Naive thymus-derived CD4-positive, alpha-beta T cell (primary cell): ENCODE measurements around the gene STRIP1. TPM values are rescaled to one million over a fixed set of nuclear protein-coding genes. Genes with fewer than 3 reads are reported as not detected.

Source experiments
- ATAC-seq: fragments of 150-1000 bp; cut with Tn5 transposase; 2 replicates; pipeline ENCODE4 v1.10.0; 2021; ENCODE audit warnings: mild to moderate bottlenecking, moderate library complexity
- CTCF ChIA-PET: fragments of 350-600 bp; sonication (Branson Sonifier 250); formaldehyde crosslinking; loops from one replicate; lab custom pipeline; 2021; ENCODE audit warnings: antibody characterized with exemption; lab: Charles Lee
- POLR2A ChIA-PET: fragments of 350-600 bp; sonication (Branson Sonifier 250); formaldehyde crosslinking; loops from one replicate; lab custom pipeline; 2021; ENCODE audit warnings: antibody characterized with exemption, inconsistent platforms; lab: Charles Lee
- DNase-seq, 9 donors: peaks; one replicate each; pipeline versions ENCODE4 v3.0.0 to v3.0.0-alpha.2; 2020 to 2022; ENCODE audit warnings: mixed read lengths in 1 of 9
- H3K27ac ChIP-seq: one replicate; pipeline ENCODE4 v1.7.0; 2013; ENCODE audit warnings: mild to moderate bottlenecking, low read depth, low read length, moderate library complexity
- H3K27me3 ChIP-seq, 2 donors: one replicate each; pipeline ENCODE4 v1.7.0; 2013; ENCODE audit warnings: low read length in 2 of 2, mild to moderate bottlenecking in 2 of 2, moderate library complexity in 2 of 2; ENCODE audit not compliant: control insufficient read depth in 2 of 2, insufficient read depth in 2 of 2
- H3K36me3 ChIP-seq, 3 experiments: 1 replicate in 2 of 3; 2 replicates in 1 of 3; pipeline ENCODE4 v1.7.0; 2013; ENCODE audit warnings: low read length in 3 of 3, mild to moderate bottlenecking in 3 of 3, moderate library complexity in 1 of 3; ENCODE audit not compliant: insufficient read depth in 3 of 3, control insufficient read depth in 2 of 3
- H3K4me1 ChIP-seq, 2 donors: one replicate each; pipeline ENCODE4 v1.7.0; 2013; ENCODE audit warnings: low read length in 2 of 2, mild to moderate bottlenecking in 2 of 2, moderate library complexity in 1 of 2; ENCODE audit not compliant: control insufficient read depth in 2 of 2, insufficient read depth in 2 of 2
- H3K4me3 ChIP-seq: 2 replicates; pipeline ENCODE4 v1.7.0; 2013; ENCODE audit warnings: mild to moderate bottlenecking, low read length
- H3K9me3 ChIP-seq, 3 experiments: 1 replicate in 2 of 3; 2 replicates in 1 of 3; pipeline ENCODE4 v1.7.0; 2013; ENCODE audit warnings: low read length in 3 of 3; ENCODE audit not compliant: control insufficient read depth in 2 of 3
- H3K27ac Mint-ChIP-seq, 9 donors: one replicate each; pipeline ENCODE4 v1.8.0; 2020 to 2022; ENCODE audit warnings: mixed read lengths in 9 of 9, mild to moderate bottlenecking in 8 of 9, moderate library complexity in 5 of 9, inconsistent platforms in 2 of 9
- H3K27me3 Mint-ChIP-seq, 5 donors: one replicate each; pipeline ENCODE4 v1.8.0; 2021 to 2022; ENCODE audit warnings: mixed read lengths in 5 of 5, mild to moderate bottlenecking in 1 of 5
- H3K36me3 Mint-ChIP-seq, 5 donors: one replicate each; pipeline ENCODE4 v1.8.0; 2020 to 2022; ENCODE audit warnings: mixed read lengths in 5 of 5, mild to moderate bottlenecking in 3 of 5, inconsistent platforms in 1 of 5
- H3K4me1 Mint-ChIP-seq, 7 donors: one replicate each; pipeline ENCODE4 v1.8.0; 2020 to 2022; ENCODE audit warnings: mixed read lengths in 7 of 7, mild to moderate bottlenecking in 3 of 7, inconsistent platforms in 1 of 7
- H3K4me3 Mint-ChIP-seq, 10 donors: one replicate each; pipeline ENCODE4 v1.8.0; 2020 to 2022; ENCODE audit warnings: mild to moderate bottlenecking in 10 of 10, mixed read lengths in 10 of 10, moderate library complexity in 6 of 10, inconsistent platforms in 2 of 10
- H3K9me3 Mint-ChIP-seq, 11 donors: one replicate each; pipeline ENCODE4 v1.8.0; 2020 to 2022; ENCODE audit warnings: mixed read lengths in 11 of 11, mild to moderate bottlenecking in 4 of 11, inconsistent platforms in 1 of 11, moderate library complexity in 1 of 11
- intact Hi-C, 2 donors: fragments of 100-400 bp; cut with micrococcal nuclease; formaldehyde crosslinking; loops; one replicate each; pipeline ENCODE4 v1.15.1; 2023
- polyA plus RNA-seq, 2 donors: library from polyadenylated mRNA; unstranded; fragments of 300-500 nt; fragmentation: Illumina TruSeq; gene quantifications; one replicate each; pipeline ENCODE4 v1.2.3, GENCODE V29; 2021
- total RNA-seq, 6 experiments: library from RNA in 5 of 6; stranded (reverse) in 5 of 6; gene quantifications; 1 replicate in 5 of 6; 2 replicates in 1 of 6; pipeline ENCODE4 v1.2.3 and lab custom pipeline; 2021 to 2026

The STRIP1 gene
- total and polyA plus RNA-seq, 7 experiments from 2014 or later, result 21.4 to 83.9 (median 65.7) TPM

DNA sequence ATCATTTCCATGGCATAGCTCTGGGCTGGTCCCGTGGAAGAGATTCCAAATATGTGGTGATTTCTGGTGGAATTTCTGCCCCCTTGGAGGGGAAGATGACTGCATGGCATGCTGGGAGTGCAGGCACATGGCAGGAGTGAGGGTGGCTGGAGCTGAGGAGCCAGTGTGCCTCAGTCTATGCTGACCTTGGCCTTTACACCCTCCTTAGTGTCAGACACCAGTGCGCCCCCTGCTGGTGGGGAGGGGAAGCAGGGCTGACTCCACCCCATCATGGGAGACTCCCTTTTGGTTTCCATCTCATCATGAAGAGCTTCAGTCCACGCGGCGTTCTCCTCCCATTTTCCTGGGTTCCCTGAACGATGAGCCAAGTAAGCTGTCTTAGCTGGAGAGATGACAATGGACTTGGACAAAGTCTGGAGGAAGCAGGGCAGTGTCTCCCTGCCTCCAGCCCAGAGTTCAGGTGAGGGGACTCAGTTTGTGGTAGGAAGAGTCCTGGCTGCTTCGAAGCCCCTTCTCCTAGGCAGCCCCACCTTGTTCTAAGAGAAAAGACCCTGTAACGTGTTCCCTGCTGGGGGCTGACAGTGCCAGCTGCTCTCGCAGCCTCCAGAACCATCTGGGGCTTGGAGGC lies 25.7 kb downstream of the STRIP1 start:
- H3K27me3 Mint-ChIP-seq, result no peaks in the 10 kb centered on the region
- ChIA-PET CTCF (interaction anchor here (0.7 to 2.5 kb wide), 11 partner anchors 8 to 860 kb away, joined by 3 to 10 read pairs (median 3); partner anchors contain the start of gene AHCYL1), POLR2A (no interaction called here)
- H3K4me3 Mint-ChIP-seq, result no peak overlapping the region
- H3K9me3 ChIP-seq, result no peaks in the 10 kb centered on the region
- H3K9me3 Mint-ChIP-seq, result no peaks in the 10 kb centered on the region
- H3K27ac ChIP-seq, result no peak overlapping the region
- peaks cover 5 to 27% (median 9%) of the 10 kb centered on the region in 5 donors for H3K36me3 Mint-ChIP-seq
- peak; percentile 36 to 79 (median 58) for DNase-seq
- intact Hi-C loops, result loop anchor here in 1 of 2 donors (1.0 kb wide), 1 partner anchor 31 kb away; no protein-coding TSS in a partner anchor
- H3K4me1 ChIP-seq, result no peaks in the 10 kb centered on the region
- peaks cover 0 to 4% (median 0%) of the 10 kb centered on the region in 7 donors for H3K4me1 Mint-ChIP-seq
- no peaks in the 10 kb centered on the region for H3K27me3 ChIP-seq
- H3K4me3 ChIP-seq, result no peak overlapping the region
- no peak overlapping the region for H3K27ac Mint-ChIP-seq
- peak; percentile 86 for ATAC-seq
- peaks cover 8 to 43% (median 9%) of the 10 kb centered on the region in 3 experiments for H3K36me3 ChIP-seq

DNA sequence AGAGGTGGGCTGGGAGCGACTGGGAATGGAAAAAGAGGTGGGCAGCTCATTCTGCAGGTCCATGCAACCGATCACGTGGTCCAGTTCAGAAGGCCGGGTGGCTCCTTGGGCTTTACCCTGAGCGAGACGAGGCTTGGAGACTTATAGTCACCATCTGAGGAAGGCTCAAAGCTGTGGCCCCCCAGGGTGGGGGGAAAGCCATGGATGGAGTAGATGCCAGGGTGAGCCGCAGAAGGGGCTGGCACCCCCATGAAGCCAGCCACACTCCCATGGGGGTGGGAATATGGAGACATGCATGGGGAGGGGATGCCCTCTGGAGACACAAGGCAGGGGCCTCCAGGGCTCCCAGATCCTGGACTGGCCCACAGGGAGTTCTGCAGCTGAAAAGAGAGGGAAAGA lies 26.2 kb downstream of the STRIP1 start:
- H3K9me3 Mint-ChIP-seq, result no peaks in the 10 kb centered on the region
- intact Hi-C loops, result loop anchor here in 1 of 2 donors (1.0 kb wide), 1 partner anchor 31 kb away; no protein-coding TSS in a partner anchor
- DNase-seq (no peak), ATAC-seq (no peak)
- Histone ChIP-seq H3K27ac (no peak overlapping the region), H3K9me3 (no peaks in the 10 kb centered on the region), H3K4me3 (no peak overlapping the region), H3K4me1 (no peaks in the 10 kb centered on the region), H3K36me3 (peaks cover 5 to 38% (median 6%) of the 10 kb centered on the region in 3 experiments), H3K27me3 (no peaks in the 10 kb centered on the region)
- H3K27me3 Mint-ChIP-seq, result peaks cover 0 to 4% (median 0%) of the 10 kb centered on the region in 5 donors
- H3K4me3 Mint-ChIP-seq, result no peak overlapping the region
- ChIA-PET POLR2A (no interaction called here), CTCF (interaction anchor here (0.7 to 2.5 kb wide), 6 partner anchors 9 to 76 kb away, joined by 3 to 10 read pairs (median 3); partner anchors contain the start of gene AHCYL1)
- no peak overlapping the region for H3K27ac Mint-ChIP-seq
- peaks cover 0 to 4% (median 0%) of the 10 kb centered on the region in 7 donors for H3K4me1 Mint-ChIP-seq
- peaks cover 5 to 24% (median 9%) of the 10 kb centered on the region in 5 donors for H3K36me3 Mint-ChIP-seq

- no peak overlapping the region for H3K4me3 ChIP-seq
- no peak overlapping the region for H3K27ac Mint-ChIP-seq
- no peaks in the 10 kb centered on the region for H3K27me3 ChIP-seq
- ATAC-seq (no peak), DNase-seq (no peak)
- H3K36me3 Mint-ChIP-seq, result peaks cover 3 to 21% (median 9%) of the 10 kb centered on the region in 5 donors
- intact Hi-C loops, result no loop called here
- peaks cover 5 to 31% (median 6%) of the 10 kb centered on the region in 3 experiments for H3K36me3 ChIP-seq
- H3K27me3 Mint-ChIP-seq, result peaks cover 4 to 11% (median 6%) of the 10 kb centered on the region in 5 donors
- H3K4me1 ChIP-seq, result no peaks in the 10 kb centered on the region
- ChIA-PET CTCF (interaction anchor here (0.9 to 2.5 kb wide), 2 partner anchors 9 to 32 kb away, joined by 3 to 10 read pairs; no protein-coding TSS in a partner anchor), POLR2A (no interaction called here)
- no peak overlapping the region for H3K4me3 Mint-ChIP-seq
- H3K9me3 ChIP-seq, result no peaks in the 10 kb centered on the region
- no peaks in the 10 kb centered on the region for H3K9me3 Mint-ChIP-seq
- H3K4me1 Mint-ChIP-seq, result peaks cover 0 to 4% (median 0%) of the 10 kb centered on the region in 7 donors
- H3K27ac ChIP-seq, result no peak overlapping the region
These were observed 26.9 kb downstream of the STRIP1 start for GRCh38 chr1:110061341-110061740.

- no peak overlapping the region for H3K4me3 ChIP-seq
- Mint-ChIP-seq H3K27ac (no peak overlapping the region), H3K36me3 (peaks cover 0 to 10% (median 4%) of the 10 kb centered on the region in 5 donors), H3K4me1 (peaks cover 0 to 6% (median 0%) of the 10 kb centered on the region in 7 donors), H3K4me3 (no peak overlapping the region), H3K27me3 (peaks cover 11 to 21% (median 15%) of the 10 kb centered on the region in 5 donors), H3K9me3 (no peaks in the 10 kb centered on the region)
- intact Hi-C loops, result no loop called here
- no peak overlapping the region for H3K27ac ChIP-seq
- ATAC-seq, result no peak
- ChIA-PET POLR2A (interaction anchor here (1.0 kb wide), 1 partner anchor 28 kb away, joined by 4 read pairs; the partner anchor contains the start of gene STRIP1), CTCF (interaction anchor here (2.0 kb wide), 1 partner anchor 8 kb away, joined by 5 read pairs; no protein-coding TSS in a partner anchor)
- DNase-seq, result no peak
- no peaks in the 10 kb centered on the region for H3K4me1 ChIP-seq
- H3K9me3 ChIP-seq, result no peaks in the 10 kb centered on the region
- peaks cover 0 to 8% of the 10 kb centered on the region in 2 donors for H3K27me3 ChIP-seq
- peaks cover 0 to 18% (median 6%) of the 10 kb centered on the region in 3 experiments for H3K36me3 ChIP-seq
These were observed 28.2 kb downstream of the STRIP1 start for GRCh38 chr1:110062612-110063011.

DNA sequence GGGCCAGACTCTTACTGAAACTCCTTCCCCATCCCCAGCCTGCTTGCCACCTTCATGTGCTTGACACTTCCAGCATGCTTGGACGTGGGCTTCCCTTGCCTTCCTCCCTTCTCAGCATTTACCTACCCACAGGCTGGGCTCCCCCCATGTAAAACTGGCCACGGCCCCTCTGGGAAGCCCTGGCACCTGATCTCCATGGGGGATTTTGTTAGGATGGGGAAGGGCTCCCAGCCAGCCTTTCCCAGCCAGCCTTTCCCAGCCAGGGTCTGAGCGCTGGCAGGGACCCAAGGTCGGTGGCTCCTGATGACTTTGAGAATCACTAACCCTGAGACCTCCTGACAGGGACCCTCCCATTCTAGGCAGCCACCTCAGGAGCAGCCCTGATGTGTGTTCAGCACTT lies 29.4 kb downstream of the STRIP1 start:
- Mint-ChIP-seq H3K9me3 (peaks cover 0 to 4% (median 0%) of the 10 kb centered on the region in 11 donors), H3K27ac (peak overlapping the region in 1 of 9 donors; percentile 75), H3K27me3 (peaks cover 18 to 33% (median 25%) of the 10 kb centered on the region in 5 donors), H3K4me3 (no peak overlapping the region), H3K4me1 (peaks cover 6 to 12% (median 6%) of the 10 kb centered on the region in 7 donors), H3K36me3 (peaks cover 0 to 9% (median 4%) of the 10 kb centered on the region in 5 donors)
- Histone ChIP-seq H3K9me3 (no peaks in the 10 kb centered on the region), H3K27ac (no peak overlapping the region), H3K36me3 (peaks cover 0 to 7% (median 2%) of the 10 kb centered on the region in 3 experiments), H3K4me1 (peaks cover 0 to 7% of the 10 kb centered on the region in 2 donors), H3K4me3 (no peak overlapping the region), H3K27me3 (peaks cover 0 to 15% of the 10 kb centered on the region in 2 donors)
- ATAC-seq (no peak), DNase-seq (no peak)
- ChIA-PET POLR2A (no interaction called here), CTCF (interaction anchor here (2.0 kb wide), 1 partner anchor 9 kb away, joined by 5 read pairs; no protein-coding TSS in a partner anchor)
- intact Hi-C loops, result no loop called here

DNA sequence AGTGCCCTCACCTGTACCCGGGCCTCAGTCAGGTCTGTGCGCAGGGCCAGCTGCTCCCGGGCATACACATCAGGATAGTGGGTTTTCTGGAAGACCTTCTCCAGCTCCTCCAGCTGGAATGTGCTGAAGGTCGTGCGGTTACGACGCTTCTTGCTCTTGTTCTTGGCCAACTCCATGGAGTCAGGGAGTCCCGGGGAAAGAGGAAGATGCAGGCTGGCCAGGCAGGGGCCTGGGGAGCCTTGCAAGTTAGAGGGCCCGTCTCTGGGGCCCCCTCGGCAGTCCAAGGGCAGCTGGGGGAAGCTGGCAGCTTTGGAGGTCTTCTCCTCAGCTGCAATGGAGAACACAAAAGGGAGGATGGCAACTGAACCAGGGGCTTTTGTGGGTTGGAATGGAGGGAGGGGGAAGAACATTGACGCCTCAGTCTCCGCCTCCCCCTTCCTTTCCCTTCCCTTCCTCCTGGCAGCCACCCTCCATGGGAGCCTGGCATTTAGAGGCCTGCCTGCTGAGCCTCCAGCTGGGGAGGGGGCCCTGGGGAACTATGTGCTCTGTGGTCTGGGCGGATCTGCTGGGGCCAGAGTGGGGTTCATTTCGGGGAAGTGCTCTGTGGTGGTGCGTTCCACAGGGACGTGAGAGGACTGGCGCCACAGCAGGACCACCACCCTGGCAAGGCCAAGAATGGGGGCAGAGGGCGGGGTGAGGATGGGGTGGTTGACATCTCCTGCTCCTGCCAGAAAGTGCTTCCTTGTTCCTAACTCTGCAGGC lies 30.3 kb downstream of the STRIP1 start:
- CTCF ChIA-PET, result no interaction called here
- Mint-ChIP-seq H3K27me3 (peaks cover 18 to 43% (median 25%) of the 10 kb centered on the region in 5 donors), H3K36me3 (peaks cover 0 to 9% (median 4%) of the 10 kb centered on the region in 5 donors), H3K27ac (no peak overlapping the region), H3K9me3 (peaks cover 0 to 4% (median 0%) of the 10 kb centered on the region in 11 donors), H3K4me1 (peaks cover 6 to 16% (median 8%) of the 10 kb centered on the region in 7 donors), H3K4me3 (no peak overlapping the region)
- Histone ChIP-seq H3K27me3 (peaks cover 2 to 15% of the 10 kb centered on the region in 2 donors), H3K4me1 (peaks cover 0 to 16% of the 10 kb centered on the region in 2 donors), H3K9me3 (no peaks in the 10 kb centered on the region), H3K4me3 (no peak overlapping the region), H3K36me3 (peaks cover 0 to 5% (median 0%) of the 10 kb centered on the region in 3 experiments), H3K27ac (no peak overlapping the region)
- POLR2A ChIA-PET, result no interaction called here
- intact Hi-C loops, result no loop called here
- no peak for DNase-seq
- no peak for ATAC-seq
